ENCODE measurements around the gene PLCL2.

GRCh38 chr3:16883057-16883722 is 1.6 kb upstream of the PLCL2 start:
- TF ChIP-seq CTCF (IDR thresholded peaks at IDR 0.05) (no peak), ZFX (IDR thresholded peaks at IDR 0.05; ENCODE audit: borderline replicate concordance) (no peak)
